NCI-H526 treated with DMSO at 0.1 percent for 48 hours (cell line): Measurements from ENCODE around the gene ELAVL2.

Experiments used
- DNase-seq: peaks from one replicate; lab custom pipeline; 2025; lab: John Stamatoyannopoulos, UW

Gene ELAVL2

DNA sequence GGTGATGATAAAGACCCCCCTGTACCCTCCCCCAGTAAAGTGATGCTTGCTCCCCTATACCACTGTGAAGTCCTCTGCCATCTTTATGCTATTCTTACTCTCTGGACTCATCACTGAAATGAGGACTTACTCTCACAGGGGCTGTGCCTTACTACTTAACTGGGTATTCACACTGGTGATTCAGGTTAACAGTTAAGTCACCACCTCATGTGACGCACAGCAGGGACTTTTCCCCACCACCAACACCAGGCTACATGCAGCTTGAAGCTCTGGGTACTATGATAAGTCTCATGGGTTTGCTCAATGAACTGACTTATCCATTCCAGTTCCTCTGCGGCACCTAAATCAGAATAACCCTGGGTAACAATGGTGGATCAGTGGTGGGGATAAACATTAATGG lies 163.7 kb downstream of the ELAVL2 start:
- no peak for DNase-seq

DNA sequence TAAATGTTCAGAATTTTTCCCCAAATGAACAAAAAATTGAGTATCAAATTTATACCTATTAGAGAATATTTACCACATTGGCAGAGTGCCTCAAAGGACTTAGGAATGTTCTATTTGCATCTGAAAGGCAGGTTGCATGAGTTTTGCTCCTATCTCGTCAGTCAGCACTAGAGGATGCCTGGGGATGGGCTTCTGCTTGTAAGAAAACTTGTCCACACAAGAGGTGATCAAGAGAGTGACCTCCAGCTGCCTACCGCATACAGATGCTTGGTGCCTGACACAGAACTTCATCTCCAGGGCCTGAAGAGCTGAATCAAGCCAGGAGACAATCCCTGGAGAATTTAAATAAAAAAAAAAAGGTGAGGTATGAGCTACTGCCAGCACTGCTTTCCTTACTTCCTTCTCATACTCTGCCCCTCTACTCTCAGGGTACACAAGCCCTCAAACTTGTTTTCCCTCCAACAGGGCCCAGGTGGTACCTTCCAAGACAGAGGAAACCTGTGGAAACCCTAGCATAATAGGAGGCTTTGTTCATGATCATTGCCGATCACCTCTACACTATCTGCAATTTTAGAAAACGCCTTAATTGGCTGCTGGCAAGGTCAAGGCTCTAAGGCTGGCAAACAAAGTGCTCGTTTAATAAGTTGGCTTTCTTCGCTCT lies 166.6 kb downstream of the ELAVL2 start:
- no peak for DNase-seq

GRCh38 chr9:23658376-23659258 lies 167.4 kb downstream of the ELAVL2 start:
- DNase-seq, result no peak

DNA sequence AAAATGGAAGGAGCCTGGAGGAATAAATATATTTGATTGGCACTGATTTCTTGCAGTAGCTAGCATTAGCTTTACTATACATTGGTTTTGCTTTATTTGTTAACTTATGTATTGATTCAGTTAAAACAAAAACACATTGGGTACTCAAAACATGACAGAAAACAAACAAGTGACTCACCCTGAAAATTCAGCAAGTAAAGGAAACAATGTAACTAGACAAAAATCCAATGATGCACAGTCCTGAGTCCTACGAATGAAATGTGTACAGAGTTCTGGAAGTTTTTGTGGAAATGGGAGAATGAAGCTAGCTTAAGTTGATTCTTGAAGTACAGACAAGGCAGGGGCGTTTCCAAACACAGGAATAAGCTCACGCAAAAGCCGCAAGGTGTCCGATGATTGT lies 175.0 kb downstream of the ELAVL2 start:
- no peak for DNase-seq

DNA sequence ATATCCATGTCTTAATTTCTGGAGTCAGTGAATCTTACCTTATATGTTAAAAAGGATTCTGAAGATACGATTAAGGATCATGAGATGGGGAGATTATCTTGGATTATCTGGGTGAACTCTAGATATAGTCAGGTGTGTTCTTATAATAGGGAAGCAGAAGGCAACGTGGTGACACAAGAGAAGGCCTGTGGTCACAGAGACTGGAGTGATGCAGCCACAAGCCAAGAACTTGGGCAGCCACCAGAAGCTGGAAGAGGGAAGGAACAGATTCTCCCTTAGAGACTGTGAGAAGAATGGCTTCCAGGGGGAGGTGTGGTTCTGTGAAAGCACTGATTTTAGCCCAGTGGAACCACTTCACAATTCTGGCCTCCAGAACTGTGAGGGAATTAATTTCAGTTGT lies 177.4 kb downstream of the ELAVL2 start:
- no peak for DNase-seq

GRCh38 chr9:23644896-23645295 lies 181.1 kb downstream of the ELAVL2 start:
- DNase-seq, result no peak

- no peak for DNase-seq
These were observed 181.7 kb downstream of the ELAVL2 start for GRCh38 chr9:23644326-23644725.

DNA sequence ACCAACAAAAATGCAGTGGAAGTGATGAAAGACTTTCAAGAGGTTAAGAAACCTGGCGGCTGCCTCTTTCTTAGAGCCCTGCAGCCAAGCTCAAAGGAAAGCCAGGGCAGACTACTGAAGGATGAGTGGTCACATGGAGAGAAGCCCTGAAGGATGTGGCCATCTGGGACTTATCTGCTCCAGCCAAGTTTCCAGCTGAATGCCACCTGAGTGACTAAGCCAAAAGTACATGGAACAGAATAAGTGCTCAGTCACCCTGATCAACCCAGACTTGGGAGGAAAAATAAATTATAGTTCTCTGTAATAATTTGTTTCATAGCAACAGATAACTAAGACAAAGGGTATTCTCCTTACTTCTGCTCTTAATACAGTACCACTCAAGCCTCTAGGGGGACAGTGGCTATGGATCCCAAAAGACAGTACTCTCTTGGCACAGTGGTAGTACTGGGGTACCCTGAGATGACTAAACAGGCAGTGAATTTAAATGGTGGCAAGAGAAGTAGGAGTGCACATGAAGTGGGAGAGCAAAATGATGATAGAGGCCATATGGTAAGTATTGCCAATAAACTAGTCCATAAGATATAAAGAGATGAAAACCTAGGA lies 182.3 kb downstream of the ELAVL2 start:
- DNase-seq, result no peak
